DND-41 (cell line): ENCODE data around the gene MICU2.

Experiments used
- ATAC-seq: fragments of 200-7000 bp; cut with Tn5 transposase; 3 replicates; pipeline ENCODE4 v1.9.1; 2021; ENCODE audit warnings: low read depth; ENCODE audit not compliant: insufficient read depth
- DNase-seq: peaks from one replicate; pipeline ENCODE4 v3.0.0-alpha.2; 2020
- H2AFZ ChIP-seq: 2 replicates; pipeline ENCODE4 v1.6.0; 2012; ENCODE audit warnings: low read depth, low read length
- H3K27ac ChIP-seq: 2 replicates; pipeline ENCODE4 v1.5.1; 2012; ENCODE audit warnings: low read length, inconsistent platforms
- H3K27me3 ChIP-seq: fragments of 200-600 bp; sonication (generic); 2 replicates; pipeline ENCODE4 v1.6.0; 2012; ENCODE audit warnings: low read length, mild to moderate bottlenecking, inconsistent platforms; ENCODE audit not compliant: insufficient read depth, poor library complexity
- H3K36me3 ChIP-seq: 2 replicates; pipeline ENCODE4 v1.5.1; 2012; ENCODE audit warnings: low read length, inconsistent platforms; ENCODE audit not compliant: insufficient read depth
- H3K4me1 ChIP-seq: 2 replicates; pipeline ENCODE4 v1.5.1; 2012; ENCODE audit warnings: mild to moderate bottlenecking, low read length; ENCODE audit not compliant: insufficient read depth
- H3K4me2 ChIP-seq: 2 replicates; pipeline ENCODE4 v1.6.0; 2012; ENCODE audit warnings: mild to moderate bottlenecking, moderate library complexity, low read length, inconsistent platforms; ENCODE audit not compliant: insufficient read depth
- H3K4me3 ChIP-seq, 2 experiments: fragments of 200-600 bp in 1 of 2; shearing (Covaris generic) in 1 of 2; 2 replicates each; pipeline ENCODE4 v1.5.1; 2012 to 2016; ENCODE audit warnings: inconsistent platforms in 2 of 2, low read length in 2 of 2, mild to moderate bottlenecking in 2 of 2, low read depth in 1 of 2, moderate library complexity in 1 of 2
- H3K79me2 ChIP-seq: 2 replicates; pipeline ENCODE4 v1.6.0; 2012; ENCODE audit warnings: low read length, inconsistent platforms; ENCODE audit not compliant: insufficient read depth
- H3K9ac ChIP-seq: 2 replicates; pipeline ENCODE4 v1.6.0; 2012; ENCODE audit warnings: low read depth, mild to moderate bottlenecking, inconsistent platforms, low read length, moderate library complexity
- H3K9me3 ChIP-seq: 2 replicates; pipeline ENCODE4 v1.5.1; 2012; ENCODE audit warnings: low read length, moderate library complexity, mild to moderate bottlenecking, inconsistent platforms; ENCODE audit not compliant: insufficient read depth, severe bottlenecking
- H4K20me1 ChIP-seq: 2 replicates; pipeline ENCODE4 v1.6.0; 2012; ENCODE audit warnings: low read length; ENCODE audit not compliant: insufficient read depth
- EZH2 ChIP-seq: IDR thresholded peaks from 3 replicates; pipeline ENCODE4 v1.6.1; 2012; ENCODE audit warnings: borderline replicate concordance, low read depth, mild to moderate bottlenecking, moderate library complexity, low read length, inconsistent platforms; ENCODE audit not compliant: severe bottlenecking
- TF ChIP-seq, protein P1 (sequence below): IDR thresholded peaks from 2 replicates; pipeline ENCODE4 v1.5.1; 2012; ENCODE audit warnings: borderline replicate concordance, low read length, moderate library complexity, mild to moderate bottlenecking; ENCODE audit not compliant: poor library complexity, severe bottlenecking; ENCODE audit errors: extremely low read depth

Gene MICU2, protein sequence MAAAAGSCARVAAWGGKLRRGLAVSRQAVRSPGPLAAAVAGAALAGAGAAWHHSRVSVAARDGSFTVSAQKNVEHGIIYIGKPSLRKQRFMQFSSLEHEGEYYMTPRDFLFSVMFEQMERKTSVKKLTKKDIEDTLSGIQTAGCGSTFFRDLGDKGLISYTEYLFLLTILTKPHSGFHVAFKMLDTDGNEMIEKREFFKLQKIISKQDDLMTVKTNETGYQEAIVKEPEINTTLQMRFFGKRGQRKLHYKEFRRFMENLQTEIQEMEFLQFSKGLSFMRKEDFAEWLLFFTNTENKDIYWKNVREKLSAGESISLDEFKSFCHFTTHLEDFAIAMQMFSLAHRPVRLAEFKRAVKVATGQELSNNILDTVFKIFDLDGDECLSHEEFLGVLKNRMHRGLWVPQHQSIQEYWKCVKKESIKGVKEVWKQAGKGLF

GRCh38 chr13:21603531-21604448 lies at the start of gene MICU2:
Gene MICU2 (minus strand): TSS chr13:21604170. CDS start chr13:21604148, 22 bp downstream.
- no peaks in the 10 kb centered on the region for H3K9me3 ChIP-seq
- H3K27me3 ChIP-seq, result peaks cover 4% of the 10 kb centered on the region
- H4K20me1 ChIP-seq, result peaks cover 7% of the 10 kb centered on the region; the same call in 1 of the 2 replicates
- peak within 1 kb of the TSS; percentile 91 for H2AFZ ChIP-seq
- H3K79me2 ChIP-seq, result peaks cover 46% of the 10 kb centered on the region
- H3K27ac ChIP-seq, result peak within 1 kb of the TSS; percentile 96
- TF ChIP-seq, protein P1, sequence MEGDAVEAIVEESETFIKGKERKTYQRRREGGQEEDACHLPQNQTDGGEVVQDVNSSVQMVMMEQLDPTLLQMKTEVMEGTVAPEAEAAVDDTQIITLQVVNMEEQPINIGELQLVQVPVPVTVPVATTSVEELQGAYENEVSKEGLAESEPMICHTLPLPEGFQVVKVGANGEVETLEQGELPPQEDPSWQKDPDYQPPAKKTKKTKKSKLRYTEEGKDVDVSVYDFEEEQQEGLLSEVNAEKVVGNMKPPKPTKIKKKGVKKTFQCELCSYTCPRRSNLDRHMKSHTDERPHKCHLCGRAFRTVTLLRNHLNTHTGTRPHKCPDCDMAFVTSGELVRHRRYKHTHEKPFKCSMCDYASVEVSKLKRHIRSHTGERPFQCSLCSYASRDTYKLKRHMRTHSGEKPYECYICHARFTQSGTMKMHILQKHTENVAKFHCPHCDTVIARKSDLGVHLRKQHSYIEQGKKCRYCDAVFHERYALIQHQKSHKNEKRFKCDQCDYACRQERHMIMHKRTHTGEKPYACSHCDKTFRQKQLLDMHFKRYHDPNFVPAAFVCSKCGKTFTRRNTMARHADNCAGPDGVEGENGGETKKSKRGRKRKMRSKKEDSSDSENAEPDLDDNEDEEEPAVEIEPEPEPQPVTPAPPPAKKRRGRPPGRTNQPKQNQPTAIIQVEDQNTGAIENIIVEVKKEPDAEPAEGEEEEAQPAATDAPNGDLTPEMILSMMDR, result peak; percentile 11
- TF ChIP-seq EZH2, result no peak
- H3K4me1 ChIP-seq, result peaks cover 31% of the 10 kb centered on the region
- peak within 1 kb of the TSS; percentile 52 to 83 for H3K4me3 ChIP-seq
- ATAC-seq (peak; percentile 94), DNase-seq (peak; percentile 97)
- no peaks in the 10 kb centered on the region for H3K36me3 ChIP-seq
- H3K9ac ChIP-seq, result peak within 1 kb of the TSS; percentile 85
- peak within 1 kb of the TSS; percentile 75 for H3K4me2 ChIP-seq

GRCh38 chr13:21641629-21642028 lies 37.7 kb upstream of the MICU2 start:
- Histone ChIP-seq H3K9ac (no peak overlapping the region), H3K27ac (no peak overlapping the region), H3K9me3 (no peaks in the 10 kb centered on the region), H3K4me1 (no peaks in the 10 kb centered on the region), H3K36me3 (no peaks in the 10 kb centered on the region), H3K4me2 (no peak overlapping the region), H3K4me3 (no peak overlapping the region), H4K20me1 (no peaks in the 10 kb centered on the region), H3K79me2 (no peaks in the 10 kb centered on the region), H3K27me3 (peaks cover 19% of the 10 kb centered on the region), H2AFZ (no peak overlapping the region)
- ATAC-seq (no peak), DNase-seq (no peak)
- TF ChIP-seq, protein P1, result no peak
- no peak for TF ChIP-seq EZH2

- H3K4me3 ChIP-seq, result no peak overlapping the region
- ATAC-seq, result no peak
- H3K4me2 ChIP-seq, result no peak overlapping the region
- no peak overlapping the region for H2AFZ ChIP-seq
- no peaks in the 10 kb centered on the region for H3K79me2 ChIP-seq
- no peak overlapping the region for H3K27ac ChIP-seq
- DNase-seq, result no peak
- no peaks in the 10 kb centered on the region for H3K4me1 ChIP-seq
- H3K9me3 ChIP-seq, result no peaks in the 10 kb centered on the region
- no peaks in the 10 kb centered on the region for H3K36me3 ChIP-seq
- H3K27me3 ChIP-seq, result peaks cover 14% of the 10 kb centered on the region
- H3K9ac ChIP-seq, result no peak overlapping the region
- no peaks in the 10 kb centered on the region for H4K20me1 ChIP-seq
- no peak for TF ChIP-seq EZH2
- TF ChIP-seq, protein P1, result no peak
Measured at GRCh38 chr13:21639561-21639960, 35.6 kb upstream of the MICU2 start.
